ENCODE measurements around the gene API5. TPM values are rescaled to one million over a fixed set of nuclear protein-coding genes. Genes with fewer than 3 reads are reported as not detected.

The API5 gene
- total and polyA plus RNA-seq, 2 experiments from 2014 or later: 36.1 to 144 TPM

- ATAC-seq (no peak), DNase-seq (ENCODE audit: low spot score) (no peak)
- H3K36me3 ChIP-seq (ENCODE audit: insufficient read depth): 0 out of 2 replicates have a peak, but pooled peaks cover 2% of the 10 kb centered on the region
- TF ChIP-seq POLR2AphosphoS5 (IDR thresholded peaks at IDR 0.05; ENCODE audit: low read depth) (no peak), REST (IDR thresholded peaks at IDR 0.05; ENCODE audit: unreplicated experiment) (no peak), JUNB (IDR thresholded peaks at IDR 0.05; ENCODE audit: unreplicated experiment) (no peak)
- no peak overlapping the region for H3K4me3 Mint-ChIP-seq
- no peaks in the 10 kb centered on the region for H3K9me3 Mint-ChIP-seq
- peaks cover 11% of the 10 kb centered on the region for H3K4me1 Mint-ChIP-seq
- no peak overlapping the region for H3K4me3 ChIP-seq
- H3F3A ChIP-seq (replicated peaks; ENCODE audit: low read depth): no peaks in the 10 kb centered on the region
- no peaks in the 10 kb centered on the region for H3K27me3 ChIP-seq (ENCODE audit: insufficient read depth)
- peaks cover 6% of the 10 kb centered on the region for H3K4me1 ChIP-seq (ENCODE audit: insufficient read depth)
- H3K36me3 Mint-ChIP-seq (ENCODE audit: low read depth): peaks cover 4% of the 10 kb centered on the region; the same call in 2 of the 3 replicates
- H3K9me2 ChIP-seq (ENCODE audit: insufficient read depth): no peaks in the 10 kb centered on the region
- H3K27me3 Mint-ChIP-seq (ENCODE audit: insufficient read depth, low read depth, poor library complexity): no peaks in the 10 kb centered on the region
- no peak overlapping the region for H3K27ac ChIP-seq (ENCODE audit: low read depth)
- H2AFZ ChIP-seq: no peak overlapping the region
- H3K4me2 ChIP-seq: no peak overlapping the region
- peaks cover 24% of the 10 kb centered on the region for H3K79me2 ChIP-seq (replicated peaks; ENCODE audit: insufficient read depth)
- no peak overlapping the region for H3K27ac Mint-ChIP-seq
- no peaks in the 10 kb centered on the region; the same call in 1 of the 2 replicates for H4K20me1 ChIP-seq (replicated peaks; ENCODE audit: insufficient read depth)
Measured at GRCh38 chr11:43382614-43383013, 70.8 kb downstream of the API5 start.

- no peak overlapping the region for H2AFZ ChIP-seq
- peaks cover 9% of the 10 kb centered on the region for H3K79me2 ChIP-seq (replicated peaks; ENCODE audit: insufficient read depth)
- Mint-ChIP-seq H3K27me3 (ENCODE audit: insufficient read depth, low read depth, poor library complexity) (no peaks in the 10 kb centered on the region), H3K4me3 (no peak overlapping the region), H3K36me3 (ENCODE audit: low read depth) (peaks cover 11% of the 10 kb centered on the region; the same call in 2 of the 3 replicates), H3K9me3 (no peaks in the 10 kb centered on the region), H3K27ac (no peak overlapping the region), H3K4me1 (peaks cover 11% of the 10 kb centered on the region)
- H3K4me1 ChIP-seq (ENCODE audit: insufficient read depth): peaks cover 6% of the 10 kb centered on the region
- H3K27ac ChIP-seq (ENCODE audit: low read depth): no peak overlapping the region
- DNase-seq (ENCODE audit: low spot score) (no peak), ATAC-seq (no peak)
- H3K9me2 ChIP-seq (ENCODE audit: insufficient read depth): no peaks in the 10 kb centered on the region
- no peak overlapping the region for H3K4me2 ChIP-seq
- H3K4me3 ChIP-seq: no peak overlapping the region
- no peaks in the 10 kb centered on the region for H3K27me3 ChIP-seq (ENCODE audit: insufficient read depth)
- no peaks in the 10 kb centered on the region for H3F3A ChIP-seq (replicated peaks; ENCODE audit: low read depth)
- 0 out of 2 replicates have a peak, but pooled peaks cover 2% of the 10 kb centered on the region for H3K36me3 ChIP-seq (ENCODE audit: insufficient read depth)
- no peaks in the 10 kb centered on the region for H4K20me1 ChIP-seq (replicated peaks; ENCODE audit: insufficient read depth)
- TF ChIP-seq ETS1 (IDR thresholded peaks at IDR 0.05) (no peak), ZNF331 (CRISPR knock-in tag; IDR thresholded peaks at IDR 0.05; ENCODE audit: low read depth) (no peak), STAT1 (IDR thresholded peaks at IDR 0.05; ENCODE audit: unreplicated experiment) (no peak), CREB1 (CRISPR knock-in tag; IDR thresholded peaks at IDR 0.05; ENCODE audit: low read depth) (no peak), ZNF114 (CRISPR knock-in tag; IDR thresholded peaks at IDR 0.05) (no peak), ZNF462 (CRISPR knock-in tag; IDR thresholded peaks at IDR 0.05) (no peak), NANOG (IDR thresholded peaks at IDR 0.05; ENCODE audit: borderline replicate concordance) (no peak)
Measured at GRCh38 chr11:43384393-43384792, 72.6 kb downstream of the API5 start.
